Measurements from ENCODE around the gene IGF2R.

DNA sequence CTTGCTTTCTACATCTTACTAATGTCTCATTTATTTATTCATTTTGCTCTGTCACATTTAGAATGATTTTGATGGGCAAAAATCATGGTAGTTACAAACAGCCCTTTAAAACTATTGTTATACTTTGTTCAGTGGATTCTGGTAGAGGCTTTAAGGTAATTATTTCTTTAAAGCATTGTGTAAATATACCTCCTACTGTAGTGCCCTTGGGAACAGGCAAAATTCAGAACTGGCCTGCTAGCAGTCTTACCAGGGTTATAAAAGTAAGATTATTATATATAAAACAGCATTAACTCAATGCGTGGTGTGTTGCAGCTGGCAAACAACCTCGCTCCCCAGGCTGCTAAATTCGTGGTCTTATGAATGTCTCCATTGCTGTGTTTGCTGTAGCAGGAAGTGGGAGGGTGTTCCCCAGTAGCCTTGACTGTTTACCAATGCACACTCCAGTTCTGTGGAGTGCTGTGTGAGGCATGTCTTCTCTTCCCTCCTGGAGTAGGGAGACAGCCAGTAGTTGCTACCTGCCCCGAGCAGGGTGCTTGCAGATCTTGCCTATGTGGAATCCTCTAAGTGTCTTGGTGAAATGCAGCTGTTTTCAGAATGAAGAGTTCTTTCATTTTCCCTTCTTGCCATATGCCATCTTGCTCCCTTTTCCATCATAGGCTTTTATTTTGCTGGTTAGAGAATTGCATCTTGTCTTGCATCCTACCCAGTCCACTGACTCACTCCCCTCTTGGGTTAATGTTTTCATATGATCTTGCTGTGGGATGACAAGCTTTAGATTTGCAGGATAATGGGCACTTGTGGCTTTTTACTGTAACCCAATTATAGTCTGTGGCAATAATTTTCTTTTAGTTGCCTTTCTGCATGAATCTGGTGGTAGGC is 45.3 kb downstream of the IGF2R start:
- TF ChIP-seq, protein P1, sequence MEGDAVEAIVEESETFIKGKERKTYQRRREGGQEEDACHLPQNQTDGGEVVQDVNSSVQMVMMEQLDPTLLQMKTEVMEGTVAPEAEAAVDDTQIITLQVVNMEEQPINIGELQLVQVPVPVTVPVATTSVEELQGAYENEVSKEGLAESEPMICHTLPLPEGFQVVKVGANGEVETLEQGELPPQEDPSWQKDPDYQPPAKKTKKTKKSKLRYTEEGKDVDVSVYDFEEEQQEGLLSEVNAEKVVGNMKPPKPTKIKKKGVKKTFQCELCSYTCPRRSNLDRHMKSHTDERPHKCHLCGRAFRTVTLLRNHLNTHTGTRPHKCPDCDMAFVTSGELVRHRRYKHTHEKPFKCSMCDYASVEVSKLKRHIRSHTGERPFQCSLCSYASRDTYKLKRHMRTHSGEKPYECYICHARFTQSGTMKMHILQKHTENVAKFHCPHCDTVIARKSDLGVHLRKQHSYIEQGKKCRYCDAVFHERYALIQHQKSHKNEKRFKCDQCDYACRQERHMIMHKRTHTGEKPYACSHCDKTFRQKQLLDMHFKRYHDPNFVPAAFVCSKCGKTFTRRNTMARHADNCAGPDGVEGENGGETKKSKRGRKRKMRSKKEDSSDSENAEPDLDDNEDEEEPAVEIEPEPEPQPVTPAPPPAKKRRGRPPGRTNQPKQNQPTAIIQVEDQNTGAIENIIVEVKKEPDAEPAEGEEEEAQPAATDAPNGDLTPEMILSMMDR (IDR thresholded peaks at IDR 0.05): no peak
- TF ChIP-seq POLR2A (IDR thresholded peaks at IDR 0.05) (no peak), POLR2AphosphoS5 (IDR thresholded peaks at IDR 0.05) (no peak)
